Endothelial cell (in vitro differentiated cells): Measurements from ENCODE around the gene ASF1B. TPM values are rescaled to one million over a fixed set of nuclear protein-coding genes. Genes with fewer than 3 reads are reported as not detected.
A peak's percentile ranks its signal among the peaks of the same experiment; 100 is the strongest.

Experiments
- DNase-seq: peaks from one replicate; pipeline ENCODE4 v3.0.0; 2021; ENCODE audit warnings: low spot score
- H3K27ac Mint-ChIP-seq: one replicate; pipeline ENCODE4 v1.8.0; 2021; ENCODE audit warnings: mixed read lengths, inconsistent platforms; ENCODE audit not compliant: unreplicated experiment
- H3K27me3 Mint-ChIP-seq: one replicate; pipeline ENCODE4 v1.8.0; 2021; ENCODE audit warnings: mild to moderate bottlenecking, moderate library complexity, mixed read lengths, inconsistent platforms; ENCODE audit not compliant: unreplicated experiment
- H3K36me3 Mint-ChIP-seq: one replicate; pipeline ENCODE4 v1.8.0; 2021; ENCODE audit warnings: mild to moderate bottlenecking, low read depth, mixed read lengths, inconsistent platforms; ENCODE audit not compliant: unreplicated experiment
- H3K4me1 Mint-ChIP-seq: one replicate; pipeline ENCODE4 v1.8.0; 2021; ENCODE audit warnings: mild to moderate bottlenecking, mixed read lengths, inconsistent platforms; ENCODE audit not compliant: unreplicated experiment
- H3K4me3 Mint-ChIP-seq: one replicate; pipeline ENCODE4 v1.8.0; 2021; ENCODE audit warnings: mild to moderate bottlenecking, mixed read lengths, inconsistent platforms; ENCODE audit not compliant: unreplicated experiment
- H3K9me3 Mint-ChIP-seq: one replicate; pipeline ENCODE4 v1.8.0; 2021; ENCODE audit warnings: mixed read lengths, inconsistent platforms; ENCODE audit not compliant: unreplicated experiment
- CTCF ChIP-seq: fragments of 200-600 bp; sonication (generic); IDR thresholded peaks from one replicate; pipeline ENCODE4 v1.5.0; 2021; ENCODE audit warnings: antibody characterized with exemption; ENCODE audit not compliant: unreplicated experiment
- total RNA-seq: library from RNA; stranded (reverse); fragmentation: NEBNext Ultra II Directional; extraction: Animal tissue kit (Norgen Biotek cat#: 25700); gene quantifications from one replicate; pipeline ENCODE4 v1.2.1, GENCODE V29; 2021; ENCODE audit not compliant: unreplicated experiment

Gene ASF1B
- total RNA-seq, 1 donor from 2014 or later, result 7.1 TPM

GRCh38 chr19:14081797-14082674, 54.4 kb downstream of the ASF1B start:
- TF ChIP-seq CTCF, result no peak
- Mint-ChIP-seq H3K27me3 (peaks cover 7% of the 10 kb centered on the region), H3K27ac (no peak overlapping the region), H3K4me1 (peaks cover 13% of the 10 kb centered on the region), H3K9me3 (no peaks in the 10 kb centered on the region), H3K36me3 (no peaks in the 10 kb centered on the region), H3K4me3 (peak overlapping the region; percentile 95)
- peak; percentile 38 for DNase-seq

- DNase-seq, result peak; percentile 99
- no peak for TF ChIP-seq CTCF
- Mint-ChIP-seq H3K4me1 (peaks cover 13% of the 10 kb centered on the region), H3K27me3 (peaks cover 5% of the 10 kb centered on the region), H3K9me3 (no peaks in the 10 kb centered on the region), H3K4me3 (peak overlapping the region; percentile 95), H3K27ac (peak overlapping the region; percentile 86), H3K36me3 (no peaks in the 10 kb centered on the region)
Measured at GRCh38 chr19:14080887-14081796, 55.2 kb downstream of the ASF1B start.

GRCh38 chr19:14078411-14078810, 58.0 kb downstream of the ASF1B start:
- TF ChIP-seq CTCF, result no peak
- Mint-ChIP-seq H3K27ac (no peak overlapping the region), H3K36me3 (no peaks in the 10 kb centered on the region), H3K27me3 (peaks cover 12% of the 10 kb centered on the region), H3K4me3 (no peak overlapping the region), H3K4me1 (peaks cover 16% of the 10 kb centered on the region), H3K9me3 (no peaks in the 10 kb centered on the region)
- no peak for DNase-seq

- Mint-ChIP-seq H3K9me3 (no peaks in the 10 kb centered on the region), H3K27ac (no peak overlapping the region), H3K27me3 (peaks cover 12% of the 10 kb centered on the region), H3K4me3 (peak overlapping the region; percentile 90), H3K36me3 (no peaks in the 10 kb centered on the region), H3K4me1 (peaks cover 3% of the 10 kb centered on the region)
- DNase-seq, result no peak
- no peak for TF ChIP-seq CTCF
Measured at GRCh38 chr19:14073925-14074838, 62.2 kb downstream of the ASF1B start.
